HepG2 (cell line): Measurements from ENCODE around the gene LSM6. TPM values are rescaled to one million over a fixed set of nuclear protein-coding genes. Genes with fewer than 3 reads are reported as not detected.
A peak's percentile ranks its signal among the peaks of the same experiment; 100 is the strongest.

Experiments used
- CBX1 ChIP-seq: IDR thresholded peaks from one replicate; pipeline ENCODE4 v1.6.1; 2016; ENCODE audit warnings: antibody characterized with exemption, low read depth
- EEA1 ChIP-seq: sonication (generic); formaldehyde crosslinking; IDR thresholded peaks from 2 replicates; pipeline ENCODE4 v1.5.1; 2020; ENCODE audit warnings: mild to moderate bottlenecking, missing genetic modification reagents, borderline replicate concordance
- ETV5 ChIP-seq: IDR thresholded peaks from 2 replicates; pipeline ENCODE4 v1.6.1; 2018; ENCODE audit warnings: missing biosample characterization, missing genetic modification reagents, inconsistent platforms, borderline replicate concordance
- FOXM1 ChIP-seq: sonication (generic); formaldehyde crosslinking; IDR thresholded peaks from 2 replicates; pipeline ENCODE4 v1.5.0; 2020; ENCODE audit warnings: missing genetic modification reagents
- HDAC2 ChIP-seq: sonication (generic); formaldehyde crosslinking; IDR thresholded peaks from 2 replicates; pipeline ENCODE4 v1.4.0; 2020; ENCODE audit warnings: missing genetic modification reagents
- KMT2B ChIP-seq: IDR thresholded peaks from 2 replicates; pipeline ENCODE4 v1.6.1; 2016; ENCODE audit warnings: missing genetic modification reagents, missing compliant biosample characterization
- LBX2 ChIP-seq: sonication (generic); formaldehyde crosslinking; IDR thresholded peaks from 2 replicates; pipeline ENCODE4 v1.5.0; 2020; ENCODE audit warnings: missing genetic modification reagents, mild to moderate bottlenecking, borderline replicate concordance
- MAFF ChIP-seq: IDR thresholded peaks from 2 replicates; pipeline ENCODE4 v1.6.1; 2011; ENCODE audit warnings: low read depth, low read length, improper control_type of control experiment
- MBD4 ChIP-seq: IDR thresholded peaks from 2 replicates; pipeline ENCODE4 v1.6.1; 2012; ENCODE audit warnings: low read length, inconsistent platforms, borderline replicate concordance
- MBNL3 ChIP-seq: fragments of 250-450 bp; sonication (Bioruptor Pico); conservative IDR thresholded peaks from 2 replicates; pipeline ENCODE4 v1.8.0; 2022; ENCODE audit warnings: mild to moderate bottlenecking, inconsistent platforms
- MTA1 ChIP-seq: sonication (generic); formaldehyde crosslinking; IDR thresholded peaks from 2 replicates; pipeline ENCODE4 v1.4.0; 2020; ENCODE audit warnings: missing genetic modification reagents, mild to moderate bottlenecking, borderline replicate concordance
- MYPOP ChIP-seq: sonication (generic); formaldehyde crosslinking; IDR thresholded peaks from 2 replicates; pipeline ENCODE4 v1.8.1; 2023; ENCODE audit warnings: mild to moderate bottlenecking, moderate library complexity, missing genetic modification reagents
- MZF1 ChIP-seq: sonication (generic); formaldehyde crosslinking; IDR thresholded peaks from 2 replicates; pipeline ENCODE4 v1.8.1; 2023; ENCODE audit warnings: mild to moderate bottlenecking, missing genetic modification reagents, borderline replicate concordance
- NCOR1 ChIP-seq: fragments of 200-600 bp; sonication (generic); IDR thresholded peaks from 2 replicates; pipeline ENCODE4 v1.7.0; 2017; ENCODE audit warnings: antibody characterized with exemption, low read length, borderline replicate concordance
- NFIC ChIP-seq: IDR thresholded peaks from 2 replicates; pipeline ENCODE4 v1.6.1; 2012; ENCODE audit warnings: mild to moderate bottlenecking, low read length, inconsistent platforms
- RAD51 ChIP-seq: fragments of 450-650 bp; IDR thresholded peaks from 2 replicates; pipeline ENCODE4 v1.6.1; 2016; ENCODE audit warnings: borderline replicate concordance
- TEF ChIP-seq: sonication (generic); formaldehyde crosslinking; IDR thresholded peaks from 2 replicates; pipeline ENCODE4 v1.5.0; 2020; ENCODE audit warnings: missing genetic modification reagents
- TFDP1 ChIP-seq: IDR thresholded peaks from 2 replicates; pipeline ENCODE4 v1.6.1; 2016; ENCODE audit warnings: missing compliant biosample characterization, missing genetic modification reagents, borderline replicate concordance
- ZBTB4 ChIP-seq: sonication (generic); formaldehyde crosslinking; IDR thresholded peaks from 2 replicates; pipeline ENCODE4 v1.4.0; 2020; ENCODE audit warnings: missing genetic modification reagents, mild to moderate bottlenecking, borderline replicate concordance
- ZFAT ChIP-seq: sonication (generic); formaldehyde crosslinking; conservative IDR thresholded peaks from 2 replicates; pipeline ENCODE4 v1.8.1; 2023; ENCODE audit warnings: missing genetic modification reagents, inconsistent platforms
- ZMYM2 ChIP-seq: sonication (generic); formaldehyde crosslinking; IDR thresholded peaks from 2 replicates; pipeline ENCODE4 v1.8.0; 2022; ENCODE audit warnings: mild to moderate bottlenecking, missing genetic modification reagents
- ZNF10 ChIP-seq: sonication (generic); formaldehyde crosslinking; IDR thresholded peaks from 2 replicates; pipeline ENCODE4 v1.4.0; 2020; ENCODE audit warnings: mild to moderate bottlenecking, low read depth, missing genetic modification reagents, borderline replicate concordance
- ZNF782 ChIP-seq: sonication (generic); formaldehyde crosslinking; IDR thresholded peaks from 2 replicates; pipeline ENCODE4 v1.4.0; 2020; ENCODE audit warnings: missing genetic modification reagents, mild to moderate bottlenecking, borderline replicate concordance
- polyA plus RNA-seq, 8 experiments: library from polyadenylated mRNA; depleted of rRNA in 3 of 8; stranded (reverse) in 7 of 8; unstranded in 1 of 8; fragments of >200 nt; fragmentation: Illumina TruSeq in 4 of 8; extraction: Trizol in 4 of 8; gene quantifications; 2 replicates each; pipeline versions ENCODE4 v1.2.1 to v1.2.3, GENCODE V29; 2011 to 2016; ENCODE audit warnings: low read depth in 4 of 8, missing spikeins in 1 of 8, mixed read lengths in 1 of 8; ENCODE audit not compliant: insufficient read depth in 1 of 8
- total RNA-seq, 5 experiments: library from RNA; depleted of rRNA; stranded (reverse); fragments of >200 nt; fragmentation: Illumina TruSeq; extraction: Trizol; gene quantifications; 2 replicates each; pipeline ENCODE4 v1.2.3, GENCODE V29; 2016; ENCODE audit warnings: low read depth in 1 of 5

Gene LSM6
- total and polyA plus RNA-seq, 2 of the 13 experiments (the other 11 are each of a cell fraction or from before 2014, with no cell fraction given): 14.6 to 83.3 TPM

- TF ChIP-seq TFDP1: peak; percentile 48; the same call in 1 of the 2 replicates
- TF ChIP-seq FOXM1 (CRISPR knock-in tag): no peak
- peak; percentile 65 for TF ChIP-seq MAFF
- no peak for TF ChIP-seq MZF1 (CRISPR knock-in tag)
- peak; percentile 64 for TF ChIP-seq ZNF782 (CRISPR knock-in tag)
- no peak for TF ChIP-seq MBNL3 (CRISPR knock-in tag)
- TF ChIP-seq NCOR1: no peak
- no peak for TF ChIP-seq RAD51
- no peak for TF ChIP-seq ZNF10
- no peak for TF ChIP-seq NFIC
- TF ChIP-seq CBX1: no peak
- TF ChIP-seq KMT2B (CRISPR knock-in tag): peak; percentile 97
- TF ChIP-seq ZBTB4 (CRISPR knock-in tag): no peak
- TF ChIP-seq ZFAT (CRISPR knock-in tag): no peak
- TF ChIP-seq ETV5 (CRISPR knock-in tag): no peak
- no peak for TF ChIP-seq EEA1 (CRISPR knock-in tag)
- no peak for TF ChIP-seq TEF
- no peak for TF ChIP-seq ZMYM2 (CRISPR knock-in tag)
- peak; percentile 4; the same call in 1 of the 2 replicates for TF ChIP-seq HDAC2
- peak; percentile 59; the same call in 1 of the 2 replicates for TF ChIP-seq MYPOP
- TF ChIP-seq MBD4: no peak
- peak; percentile 66; the same call in 1 of the 2 replicates for TF ChIP-seq LBX2
- TF ChIP-seq MTA1 (CRISPR knock-in tag): no peak
These were observed at the start of gene LSM6 (continued) for GRCh38 chr4:146175541-146176453.
